ENCODE data around the gene CDH4.

- TF ChIP-seq CTCF (IDR thresholded peaks at IDR 0.05) (no peak), POLR2A (IDR thresholded peaks at IDR 0.05) (no peak)
Measured at GRCh38 chr20:61840779-61841455, 588.9 kb downstream of the CDH4 start.
